Measurements from ENCODE around the gene TFEB.

- TF ChIP-seq EP300 (IDR thresholded peaks at IDR 0.05; ENCODE audit: borderline replicate concordance) (no peak), REST (IDR thresholded peaks at IDR 0.05; ENCODE audit: low read depth) (no peak), CREB1 (IDR thresholded peaks at IDR 0.05; ENCODE audit: low read depth) (no peak), TAF1 (IDR thresholded peaks at IDR 0.05; ENCODE audit: low read depth) (no peak), MAX (IDR thresholded peaks at IDR 0.05) (no peak), YY1 (IDR thresholded peaks at IDR 0.05; ENCODE audit: low read depth) (no peak)
Observed at GRCh38 chr6:41723530-41724227, 11.7 kb downstream of the TFEB start.

Data from Ishikawa (cell line).